Ammon's horn (tissue), 1 donor: ENCODE results near the gene FILIP1.

Experiments
- DNase-seq: peaks from one replicate; pipeline ENCODE4 v3.0.0-alpha.2; 2016; ENCODE audit warnings: low spot score

The FILIP1 gene

DNA sequence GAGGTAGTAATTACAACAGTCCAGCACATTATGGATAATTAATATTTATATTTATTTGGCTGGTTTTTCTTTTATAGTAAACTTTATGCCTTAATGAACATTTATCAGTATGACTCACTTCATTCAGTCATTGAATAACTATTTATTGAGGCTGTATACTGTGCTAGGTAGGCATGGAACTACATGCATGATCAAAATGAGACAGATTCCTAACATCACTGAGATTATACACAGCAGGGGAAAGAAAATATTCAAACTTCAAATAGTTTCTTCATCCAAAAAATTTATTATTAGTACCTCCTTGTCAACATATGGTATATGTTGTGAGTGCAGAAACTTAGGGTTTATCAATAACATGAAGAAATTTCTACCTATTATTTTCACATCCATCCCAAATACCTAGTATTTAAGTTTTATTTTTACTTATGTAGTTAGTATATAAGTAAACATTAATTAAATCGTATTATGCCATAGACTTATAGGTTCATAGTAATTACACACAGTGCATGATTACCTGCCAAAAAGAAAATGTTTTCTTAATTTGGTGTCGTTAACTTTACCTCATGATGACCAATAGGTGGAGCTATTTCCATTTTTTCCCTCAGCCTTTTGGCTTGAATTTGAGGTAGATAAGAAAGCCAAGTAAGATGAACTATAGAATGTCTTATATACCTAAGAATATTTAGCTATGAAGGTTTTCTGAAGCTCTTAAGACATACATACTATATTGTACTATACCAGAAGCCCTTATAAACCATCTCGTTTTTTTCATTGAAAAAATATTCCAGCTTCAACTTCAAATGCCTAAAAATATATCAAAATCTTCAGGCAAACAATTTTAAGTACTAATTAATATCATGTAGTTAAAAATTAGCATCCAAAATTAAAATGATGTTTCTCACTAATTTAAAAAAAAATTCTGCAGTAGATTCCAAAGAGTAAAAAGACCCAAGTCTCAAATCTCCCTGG is 196.5 kb downstream of the FILIP1 start:
- peak; percentile 69 for DNase-seq

DNA sequence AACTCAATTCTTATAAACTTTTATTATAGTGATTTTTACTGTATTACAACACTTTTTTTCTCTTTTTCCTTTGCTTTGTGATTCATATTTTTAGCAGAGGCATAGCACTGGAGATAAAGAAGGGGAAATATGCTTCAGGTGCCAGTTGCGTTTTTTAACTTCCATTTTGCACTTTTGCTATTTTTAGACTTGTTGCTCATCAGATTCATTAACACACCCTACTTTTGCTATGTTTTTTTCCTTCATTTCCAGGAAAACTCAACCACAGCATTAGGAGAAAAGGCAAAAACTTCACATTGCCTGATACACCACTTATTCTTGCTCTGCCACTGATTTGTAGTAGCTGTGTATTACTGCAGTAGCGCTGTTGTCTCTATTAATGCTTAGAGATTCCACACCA is 201.0 kb downstream of the FILIP1 start:
- DNase-seq, result no peak

- DNase-seq, result no peak
Measured at GRCh38 chr6:75291744-75292143, 201.9 kb downstream of the FILIP1 start.

GRCh38 chr6:75291331-75291730 is 202.3 kb downstream of the FILIP1 start:
- no peak for DNase-seq

DNA sequence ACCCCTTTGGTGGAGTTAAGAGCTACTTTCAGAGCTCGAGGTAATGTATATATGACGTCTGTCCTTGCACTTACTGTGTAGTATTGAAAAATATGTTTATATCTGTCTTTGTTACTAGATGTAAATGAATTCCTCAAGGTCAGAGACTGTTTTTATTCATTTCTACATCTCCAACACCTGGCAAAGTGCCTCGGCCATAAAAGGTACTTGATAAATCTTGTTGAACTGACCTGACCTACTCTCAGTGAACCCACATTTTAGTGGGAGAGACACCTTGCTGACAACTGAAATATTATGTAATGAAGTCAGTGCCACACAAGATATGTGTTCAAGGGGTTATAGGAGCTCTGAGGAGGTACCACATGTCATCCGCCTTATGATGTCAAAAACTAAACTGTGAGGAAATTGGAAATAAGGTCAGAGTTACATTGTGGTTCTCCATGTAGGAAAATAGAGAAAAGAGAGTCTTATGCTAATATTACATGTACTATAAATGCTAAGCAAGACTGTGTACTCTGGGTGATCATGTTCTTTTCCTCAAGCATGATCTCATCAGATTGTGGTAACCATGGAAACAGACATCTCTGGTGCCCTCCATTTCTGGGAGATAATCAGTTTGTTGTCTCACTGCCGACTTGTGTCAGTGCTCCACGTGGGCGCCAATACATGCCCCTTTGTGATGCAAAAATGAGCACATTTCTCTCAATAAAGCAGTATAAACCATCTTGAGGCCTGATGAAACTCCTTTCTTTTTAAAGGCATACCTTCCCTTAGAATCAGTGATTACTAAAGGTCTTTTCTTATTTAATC is 203.3 kb downstream of the FILIP1 start:
- peak; percentile 91 for DNase-seq

DNA sequence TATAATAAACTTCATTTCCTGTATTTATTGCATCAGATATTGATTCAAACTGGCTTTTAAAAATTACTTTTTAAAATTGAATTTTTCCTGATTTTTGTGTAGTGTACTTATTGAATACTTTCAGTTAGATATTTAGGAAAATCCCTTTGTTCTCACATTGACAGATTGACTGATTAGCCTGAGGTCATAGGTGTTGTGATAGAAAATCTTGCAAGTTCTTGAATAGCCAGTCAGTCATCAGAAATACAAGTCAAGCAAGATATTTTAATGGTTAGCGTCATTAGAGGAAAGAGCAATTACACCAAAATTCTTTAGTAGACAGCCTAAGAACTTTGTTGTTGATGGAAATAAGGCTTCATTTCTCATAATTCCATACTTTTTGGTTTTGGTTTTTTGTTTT is 205.6 kb downstream of the FILIP1 start:
- no peak for DNase-seq

DNA sequence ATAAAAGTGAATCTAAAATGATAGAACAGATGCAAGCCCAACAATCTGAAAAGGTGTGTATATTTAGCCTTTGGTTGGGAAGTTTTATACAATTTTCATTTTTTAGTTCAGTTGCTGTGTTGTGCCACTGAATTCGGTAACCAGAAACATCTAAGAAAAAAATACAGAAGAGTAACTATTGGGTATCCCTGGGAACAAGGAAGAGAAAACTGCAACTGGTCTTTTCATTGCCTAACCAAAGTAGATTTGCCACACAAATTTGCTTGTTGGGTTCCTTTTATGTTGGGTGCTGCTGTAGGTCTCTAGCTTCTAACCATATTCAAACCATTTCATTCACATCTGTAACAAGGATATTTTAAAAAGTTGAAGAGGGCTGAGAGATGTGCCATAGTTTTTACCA is 206.2 kb downstream of the FILIP1 start:
- no peak for DNase-seq

DNA sequence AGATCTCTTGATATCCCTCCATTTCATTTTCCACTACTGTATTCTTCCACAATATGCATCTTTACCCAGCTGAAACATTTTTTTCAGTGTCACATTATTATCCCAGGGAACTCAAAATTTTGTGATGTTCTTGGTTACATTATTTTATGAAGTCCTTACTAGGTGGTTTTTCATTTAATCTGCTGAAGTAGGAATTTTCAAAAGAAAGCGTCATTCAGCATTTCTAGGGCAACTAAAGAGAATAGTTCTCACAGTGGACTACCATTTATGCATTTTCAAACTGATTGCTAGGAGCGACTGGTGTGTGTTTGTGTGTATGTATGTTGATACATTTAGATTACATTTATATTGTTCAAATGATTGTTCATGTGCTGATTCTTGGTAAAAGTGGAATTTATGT is 206.6 kb downstream of the FILIP1 start:
- DNase-seq, result no peak

- DNase-seq, result no peak
Measured at GRCh38 chr6:75285283-75285639, 208.3 kb downstream of the FILIP1 start.

GRCh38 chr6:75284632-75285282 is 208.8 kb downstream of the FILIP1 start, which contains the start of gene TMEM30A:
TSS of gene TMEM30A (minus strand) at chr6:75284792. CDS start at chr6:75284638, 154 bp downstream.
- DNase-seq, result peak; percentile 100

GRCh38 chr6:75283907-75284631 is 209.5 kb downstream of the FILIP1 start:
- DNase-seq, result peak; percentile 49

- no peak for DNase-seq
Measured at GRCh38 chr6:75282706-75283105, 210.9 kb downstream of the FILIP1 start.

GRCh38 chr6:75281653-75282052 is 211.9 kb downstream of the FILIP1 start:
- DNase-seq, result no peak

GRCh38 chr6:75280131-75280855 is 213.3 kb downstream of the FILIP1 start:
- DNase-seq, result no peak

GRCh38 chr6:75279418-75279817 is 214.2 kb downstream of the FILIP1 start:
- DNase-seq, result no peak

- no peak for DNase-seq
Measured at GRCh38 chr6:75278474-75279077, 215.0 kb downstream of the FILIP1 start.

GRCh38 chr6:75275067-75275466 is 218.5 kb downstream of the FILIP1 start:
- DNase-seq, result no peak

GRCh38 chr6:75273009-75273408 is 220.6 kb downstream of the FILIP1 start:
- no peak for DNase-seq

- no peak for DNase-seq
Measured at GRCh38 chr6:75272145-75272840, 221.3 kb downstream of the FILIP1 start.

DNA sequence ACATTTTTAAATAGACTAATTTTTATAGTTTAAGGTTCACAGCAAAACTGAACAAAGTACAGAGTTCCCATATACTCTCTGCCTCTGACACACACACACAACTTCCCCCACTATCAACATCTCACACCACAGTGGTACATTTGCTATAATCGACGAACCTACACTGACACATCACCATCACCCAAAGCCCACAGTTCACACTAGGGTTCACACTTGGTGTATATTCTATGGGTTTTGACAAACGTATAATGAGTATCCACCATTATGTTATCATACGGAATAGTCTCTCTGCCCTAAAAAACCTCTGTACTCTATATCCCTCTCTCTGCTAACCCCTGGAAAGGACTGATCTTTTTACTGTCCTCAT is 224.6 kb downstream of the FILIP1 start:
- no peak for DNase-seq
